HCT116 (cell line): Measurements from ENCODE around the gene BCAS2.

ENCODE experiments used
- CTCF ChIP-seq, 3 experiments: fragments of 200-600 bp in 1 of 3; sonication (generic) in 1 of 3; IDR thresholded peaks in 2 of 3; conservative IDR thresholded peaks in 1 of 3; 2 replicates each; pipeline ENCODE4 v1.5.1; 2012 to 2017; ENCODE audit warnings: low read depth in 2 of 3, low read length in 2 of 3, antibody characterized with exemption in 1 of 3, borderline replicate concordance in 1 of 3, control low read depth in 1 of 3, mild to moderate bottlenecking in 1 of 3, mixed read lengths in 1 of 3, mixed run types in 1 of 3, moderate library complexity in 1 of 3; ENCODE audit not compliant: insufficient read depth in 1 of 3
- POLR2AphosphoS5 ChIP-seq: IDR thresholded peaks from 2 replicates; pipeline ENCODE4 v1.6.1; 2011; ENCODE audit warnings: mild to moderate bottlenecking, low read depth, low read length, moderate library complexity

- TF ChIP-seq CTCF (IDR thresholded peaks at IDR 0.05 in 2 of 3, conservative IDR thresholded peaks at IDR 0.05 in 1 of 3; ENCODE audit: borderline replicate concordance in 1 of 3, insufficient read depth in 1 of 3, low read depth in 2 of 3, low read length in 2 of 3) (no peak), POLR2AphosphoS5 (no peak)
Measured at GRCh38 chr1:114587203-114587991, 6.0 kb upstream of the BCAS2 start.
